Stomach (tissue), 9 donors: ENCODE data around the gene HIVEP1. TPM values are rescaled to one million over a fixed set of nuclear protein-coding genes. Genes with fewer than 3 reads are reported as not detected.
"Not testable (repeated sequence)": the region's sequence is repeated elsewhere in the genome, so short reads cannot be mapped to it uniquely, and the experiment has no call there.

Source experiments
- DNase-seq, 2 donors: peaks; one replicate each; pipeline versions ENCODE4 v3.0.0 to v3.0.0-alpha.2; 2013 to 2019
- H3K27ac ChIP-seq, 5 donors: fragments of 200-600 bp in 4 of 5; sonication (generic) in 4 of 5; one replicate each; pipeline ENCODE4 v1.5.1; 2013 to 2019; ENCODE audit warnings: mild to moderate bottlenecking in 1 of 5, moderate library complexity in 1 of 5
- H3K27me3 ChIP-seq, 3 donors: fragments of 200-600 bp; sonication (generic); one replicate each; pipeline ENCODE4 v1.5.1; 2017 to 2019; ENCODE audit warnings: mixed run types in 1 of 3
- H3K36me3 ChIP-seq, 4 donors: fragments of 200-600 bp; sonication (generic); 1 replicate in 3 of 4; 2 replicates in 1 of 4; pipeline ENCODE4 v1.5.1; 2016 to 2019
- H3K4me1 ChIP-seq, 4 donors: fragments of 200-600 bp; sonication (generic); one replicate each; pipeline ENCODE4 v1.5.1; 2016 to 2019
- H3K4me3 ChIP-seq, 4 donors: fragments of 200-600 bp; sonication (generic) in 3 of 4; one replicate each; pipeline ENCODE4 v1.5.1; 2016 to 2019; ENCODE audit warnings: mild to moderate bottlenecking in 1 of 4
- H3K9me3 ChIP-seq, 4 donors: fragments of 200-600 bp; sonication (generic); one replicate each; pipeline ENCODE4 v1.5.1; 2016 to 2019
- EP300 ChIP-seq: sonication (generic); formaldehyde crosslinking; IDR thresholded peaks from one replicate; pipeline ENCODE4 v1.6.1; 2017; ENCODE audit warnings: antibody characterized with exemption
- POLR2A ChIP-seq, 4 donors: fragments of 450-650 bp; IDR thresholded peaks; one replicate each; pipeline ENCODE4 v1.6.1; 2016; ENCODE audit warnings: antibody characterized with exemption in 4 of 4, control low read depth in 2 of 4, mild to moderate bottlenecking in 1 of 4, moderate library complexity in 1 of 4
- POLR2AphosphoS5 ChIP-seq, 3 donors: sonication (generic); formaldehyde crosslinking; IDR thresholded peaks; one replicate each; pipeline ENCODE4 v1.6.1; 2016; ENCODE audit warnings: antibody characterized with exemption in 3 of 3
- WGBS, 5 donors: extraction: QIAGEN DNeasy Blood & Tissue Kit in 3 of 5; methylation state at CpG; one replicate each; pipeline versions ENCODE4 v1.1.5 to v1.1.7; 2013 to 2018; 5-methylcytosine and 5-hydroxymethylcytosine counted together
- intact Hi-C: fragments of 100-400 bp; cut with DNase I; formaldehyde crosslinking; loops from one replicate; pipeline ENCODE4 v1.15.1; 2023; ENCODE audit warnings: low total_unique reads
- polyA plus RNA-seq, 3 donors: library from polyadenylated mRNA; stranded (reverse); fragments of 200-250 nt; gene quantifications; one replicate each; pipeline ENCODE4 v1.2.3, GENCODE V29; 2013
- total RNA-seq, 5 donors: library from RNA; depleted of rRNA; stranded (reverse); fragments of >200 nt; gene quantifications; one replicate each; pipeline versions ENCODE4 v1.1.0 to v1.2.3, GENCODE V29; 2014 to 2016
- TF ChIP-seq, protein P1 (sequence below), 7 experiments: fragments of 450-650 bp in 4 of 7; fragments of 200-600 bp in 3 of 7; sonication (generic) in 3 of 7; IDR thresholded peaks; one replicate each; pipeline ENCODE4 v1.5.1; 2016 to 2019; ENCODE audit warnings: antibody characterized with exemption in 7 of 7, control low read depth in 2 of 7, mild to moderate bottlenecking in 1 of 7
- donor health status: healthy with polysubstance abuse.
- donor health status: Bipolar disorder and iron deficiency.
- donor health status: healthy.

HIVEP1 gene
- total and polyA plus RNA-seq, 8 donors = 2.0 to 19.6 (median 14.1) TPM

DNA sequence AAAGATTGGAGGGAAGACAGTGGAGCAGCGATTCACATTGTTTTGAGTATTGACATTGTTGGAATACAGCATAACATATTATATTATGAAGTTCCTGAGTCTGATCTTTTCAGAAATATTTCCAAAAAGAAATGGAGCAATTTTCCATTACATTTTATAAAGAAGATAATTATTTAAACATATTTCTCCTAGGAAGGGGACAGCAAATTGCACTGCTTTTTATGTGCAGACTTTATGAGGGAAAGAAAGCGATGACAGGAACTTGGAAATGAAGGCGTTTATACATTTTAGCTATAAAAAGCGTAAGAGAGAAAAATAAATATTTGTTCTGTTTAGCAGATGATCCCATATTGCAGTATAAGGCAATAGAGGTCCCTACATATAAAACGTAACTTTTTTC is 161.1 kb downstream of the HIVEP1 start:
- H3K36me3 ChIP-seq = no peaks in the 10 kb centered on the region
- TF ChIP-seq POLR2A (IDR thresholded peaks at IDR 0.05) (no peak), EP300 (no peak), POLR2AphosphoS5 (IDR thresholded peaks at IDR 0.05) (no peak)
- TF ChIP-seq, protein P1, sequence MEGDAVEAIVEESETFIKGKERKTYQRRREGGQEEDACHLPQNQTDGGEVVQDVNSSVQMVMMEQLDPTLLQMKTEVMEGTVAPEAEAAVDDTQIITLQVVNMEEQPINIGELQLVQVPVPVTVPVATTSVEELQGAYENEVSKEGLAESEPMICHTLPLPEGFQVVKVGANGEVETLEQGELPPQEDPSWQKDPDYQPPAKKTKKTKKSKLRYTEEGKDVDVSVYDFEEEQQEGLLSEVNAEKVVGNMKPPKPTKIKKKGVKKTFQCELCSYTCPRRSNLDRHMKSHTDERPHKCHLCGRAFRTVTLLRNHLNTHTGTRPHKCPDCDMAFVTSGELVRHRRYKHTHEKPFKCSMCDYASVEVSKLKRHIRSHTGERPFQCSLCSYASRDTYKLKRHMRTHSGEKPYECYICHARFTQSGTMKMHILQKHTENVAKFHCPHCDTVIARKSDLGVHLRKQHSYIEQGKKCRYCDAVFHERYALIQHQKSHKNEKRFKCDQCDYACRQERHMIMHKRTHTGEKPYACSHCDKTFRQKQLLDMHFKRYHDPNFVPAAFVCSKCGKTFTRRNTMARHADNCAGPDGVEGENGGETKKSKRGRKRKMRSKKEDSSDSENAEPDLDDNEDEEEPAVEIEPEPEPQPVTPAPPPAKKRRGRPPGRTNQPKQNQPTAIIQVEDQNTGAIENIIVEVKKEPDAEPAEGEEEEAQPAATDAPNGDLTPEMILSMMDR (IDR thresholded peaks at IDR 0.05) = no peak
- no peak for DNase-seq
- no peaks in the 10 kb centered on the region for H3K9me3 ChIP-seq
- no peaks in the 10 kb centered on the region for H3K4me1 ChIP-seq
- WGBS, 5 donors = 81 to 86% (median 82%) methylated on average over 5 of the region's 5 CpGs
- H3K27ac ChIP-seq = no peak overlapping the region
- intact Hi-C loops = no loop called here
- H3K4me3 ChIP-seq = no peak overlapping the region
- no peaks in the 10 kb centered on the region for H3K27me3 ChIP-seq

- H3K4me3 ChIP-seq = no peak overlapping the region
- no peaks in the 10 kb centered on the region for H3K4me1 ChIP-seq
- intact Hi-C loops = no loop called here
- H3K36me3 ChIP-seq = no peaks in the 10 kb centered on the region
- no peaks in the 10 kb centered on the region for H3K27me3 ChIP-seq
- 85 to 87% (median 86%) methylated on average over 2 of the region's 2 CpGs for WGBS, 5 donors
- no peak overlapping the region for H3K27ac ChIP-seq
- H3K9me3 ChIP-seq = no peaks in the 10 kb centered on the region
- TF ChIP-seq POLR2A (IDR thresholded peaks at IDR 0.05) = no peak
- TF ChIP-seq POLR2AphosphoS5 (IDR thresholded peaks at IDR 0.05) = no peak
- TF ChIP-seq, protein P1 (IDR thresholded peaks at IDR 0.05) = no peak
- no peak for TF ChIP-seq EP300
- no peak for DNase-seq
Observed at GRCh38 chr6:12173661-12174060, 161.5 kb downstream of the HIVEP1 start.

DNA sequence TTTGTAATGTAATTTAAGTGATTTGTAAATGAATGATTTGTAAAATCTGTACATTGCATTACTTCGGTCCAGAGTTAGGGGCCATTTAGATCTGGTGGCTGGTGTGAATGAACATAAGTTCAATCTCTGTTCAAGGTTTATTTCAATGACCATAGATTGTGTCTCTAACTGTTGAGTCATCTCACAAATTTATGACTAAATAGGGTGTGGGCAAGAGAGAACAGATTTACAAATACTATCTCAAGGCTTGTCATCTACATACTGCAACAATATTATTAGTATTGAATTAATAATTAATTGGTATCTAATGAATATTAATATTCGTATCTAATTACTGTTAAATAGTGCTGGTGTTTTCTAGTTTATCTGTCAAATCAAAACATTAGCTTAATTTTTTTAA is 162.8 kb downstream of the HIVEP1 start:
- TF ChIP-seq EP300 = no peak
- TF ChIP-seq, protein P1 (IDR thresholded peaks at IDR 0.05) = no peak
- TF ChIP-seq POLR2A (IDR thresholded peaks at IDR 0.05) = no peak
- no peak for TF ChIP-seq POLR2AphosphoS5 (IDR thresholded peaks at IDR 0.05)
- H3K27ac ChIP-seq = no peak overlapping the region
- 64 to 96% (median 93%) methylated on average over 2 of the region's 2 CpGs for WGBS, 5 donors
- no peak overlapping the region for H3K4me3 ChIP-seq
- DNase-seq = no peak
- no peaks in the 10 kb centered on the region for H3K27me3 ChIP-seq
- H3K36me3 ChIP-seq = no peaks in the 10 kb centered on the region
- H3K9me3 ChIP-seq = no peaks in the 10 kb centered on the region
- intact Hi-C loops = no loop called here
- H3K4me1 ChIP-seq = no peaks in the 10 kb centered on the region

DNA sequence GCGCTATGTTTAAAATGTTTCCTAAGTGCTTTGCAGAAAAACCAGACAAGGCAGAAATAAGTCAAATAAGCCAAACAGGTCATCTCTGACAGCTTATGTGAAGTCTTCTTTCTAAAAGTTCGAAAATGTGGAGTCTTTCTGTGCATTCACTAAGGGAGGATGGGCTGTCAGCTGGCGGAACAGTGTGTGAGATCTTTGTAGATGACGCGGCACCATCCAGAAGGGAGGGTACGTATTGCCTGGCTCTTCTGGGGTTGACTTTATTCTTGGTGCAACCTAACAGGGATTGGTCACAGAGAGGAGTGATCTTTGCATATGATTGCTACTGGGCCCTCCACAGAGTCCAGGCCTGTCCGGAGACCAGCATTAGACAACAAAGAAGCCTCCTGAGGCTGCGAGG is 163.5 kb downstream of the HIVEP1 start:
- 88 to 97% (median 94%) methylated on average over 8 of the region's 8 CpGs for WGBS, 5 donors
- intact Hi-C loops = no loop called here

GRCh38 chr6:12176782-12177181 is 164.7 kb downstream of the HIVEP1 start:
- H3K27me3 ChIP-seq, H3K36me3 ChIP-seq, DNase-seq, H3K4me3 ChIP-seq, H3K9me3 ChIP-seq, intact Hi-C loops, H3K4me1 ChIP-seq, H3K27ac ChIP-seq: not testable (repeated sequence)
- WGBS, 5 donors = 82 to 96% (median 92%) methylated on average over 3 of the region's 3 CpGs

More for the DNA sequence above, 163.5 kb downstream of the HIVEP1 start:
- H3K4me3 ChIP-seq = no peak overlapping the region
- no peaks in the 10 kb centered on the region for H3K27me3 ChIP-seq
- H3K36me3 ChIP-seq = no peaks in the 10 kb centered on the region
- H3K27ac ChIP-seq = no peak overlapping the region
- no peak for DNase-seq
- no peaks in the 10 kb centered on the region for H3K4me1 ChIP-seq
- no peak for TF ChIP-seq POLR2A (IDR thresholded peaks at IDR 0.05)
- TF ChIP-seq, protein P1 (IDR thresholded peaks at IDR 0.05) = no peak
- no peak for TF ChIP-seq POLR2AphosphoS5 (IDR thresholded peaks at IDR 0.05)
- TF ChIP-seq EP300 = no peak
- H3K9me3 ChIP-seq = no peaks in the 10 kb centered on the region
